Smooth muscle cell of the coronary artery (primary cell): Measurements from ENCODE around the gene IYD. TPM values are rescaled to one million over a fixed set of nuclear protein-coding genes. Genes with fewer than 3 reads are reported as not detected.

ENCODE experiments used
- total RNA-seq: library from RNA; depleted of rRNA; stranded (reverse); fragments of >200 nt; gene quantifications from 2 replicates; pipeline ENCODE4 v1.2.3, GENCODE V29; 2014; ENCODE audit warnings: low replicate concordance

IYD gene
- not detected in 2 replicates for total RNA-seq

DNA sequence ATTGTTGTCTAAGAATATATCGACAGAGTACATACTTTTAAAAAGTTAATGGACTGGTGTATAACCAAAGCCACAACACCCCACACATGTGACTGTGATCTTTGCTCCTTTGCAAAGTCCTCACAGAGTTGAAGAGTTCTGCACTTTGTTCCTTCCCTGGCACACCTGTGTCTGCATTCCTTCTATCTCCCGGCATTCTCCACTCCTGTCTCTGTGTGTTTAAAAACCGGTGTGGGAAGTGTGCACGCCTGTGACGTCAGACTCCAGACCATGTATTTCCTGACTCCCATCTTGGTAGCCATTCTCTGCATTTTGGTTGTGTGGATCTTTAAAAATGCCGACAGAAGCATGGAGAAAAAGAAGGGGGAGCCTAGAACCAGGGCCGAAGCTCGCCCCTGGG, at the start of gene IYD:
Gene IYD (plus strand): TSS at position 251 of the 400 bp plus-strand sequence. CDS start 20 bp downstream, at position 271.

Other genes starting within 250 kb of the IYD start
- 0.90 and 3.2 TPM in 2 replicates for gene PPP1R14C, start 226.0 kb upstream of the IYD start, total RNA-seq
- gene PLEKHG1, start 230.9 kb downstream of the IYD start, total RNA-seq: 2.9 and 4.5 TPM in 2 replicates